Kidney (tissue), 14 donors: ENCODE results near the gene MYBPHL. TPM values are rescaled to one million over a fixed set of nuclear protein-coding genes. Genes with fewer than 3 reads are reported as not detected.

ENCODE experiments used
- DNase-seq, 5 donors: peaks; one replicate each; pipeline ENCODE4 v3.0.0-alpha.2; 2013 to 2020
- FAIRE-seq: peaks from 2 replicates; lab custom pipeline; 2012; peaks lifted over from hg19 to GRCh38; lab: Jason Lieb, UNC
- H3K27ac ChIP-seq, 2 donors: one replicate each; pipeline ENCODE4 v1.7.0; 2013; ENCODE audit warnings: low read depth in 2 of 2, low read length in 2 of 2, inconsistent platforms in 1 of 2
- H3K27me3 ChIP-seq: one replicate; pipeline ENCODE4 v1.7.1; 2013; ENCODE audit warnings: low read length, inconsistent platforms; ENCODE audit not compliant: control insufficient read depth, insufficient read depth
- H3K36me3 ChIP-seq, 3 donors: one replicate each; pipeline versions ENCODE4 v1.7.0 to v1.7.1; 2013; ENCODE audit warnings: low read length in 3 of 3, control low read depth in 1 of 3, inconsistent platforms in 1 of 3; ENCODE audit not compliant: insufficient read depth in 3 of 3, control insufficient read depth in 2 of 3
- H3K4me1 ChIP-seq, 3 donors: one replicate each; pipeline versions ENCODE4 v1.7.0 to v1.7.1; 2013; ENCODE audit warnings: low read length in 3 of 3, inconsistent platforms in 1 of 3, low read depth in 1 of 3; ENCODE audit not compliant: control insufficient read depth in 2 of 3, insufficient read depth in 2 of 3
- H3K4me3 ChIP-seq, 3 donors: one replicate each; pipeline versions ENCODE4 v1.7.0 to v1.8.1; 2013; ENCODE audit warnings: low read length in 3 of 3, control low read depth in 1 of 3, inconsistent platforms in 1 of 3
- H3K9ac ChIP-seq, 3 donors: one replicate each; pipeline versions ENCODE4 v1.7.0 to v1.7.1; 2013; ENCODE audit warnings: low read length in 3 of 3, control low read depth in 1 of 3, inconsistent platforms in 1 of 3
- H3K9me3 ChIP-seq, 3 donors: one replicate each; pipeline versions ENCODE4 v1.7.0 to v1.7.1; 2013; ENCODE audit warnings: low read length in 3 of 3, control low read depth in 1 of 3, inconsistent platforms in 1 of 3; ENCODE audit not compliant: control insufficient read depth in 2 of 3, insufficient read depth in 1 of 3
- intact Hi-C: fragments of 100-400 bp; cut with DNase I; formaldehyde crosslinking; loops from one replicate; pipeline ENCODE4 v1.11.1; 2022
- polyA plus RNA-seq: library from polyadenylated mRNA; stranded (reverse); fragments of 350-450 nt; fragmentation: Illumina TruSeq; extraction: RNeasy Lipid Tissue Mini Kit (QIAGEN cat#74804); gene quantifications from one replicate; pipeline ENCODE4 v1.2.3, GENCODE V29; 2014; ENCODE audit warnings: low read depth, low replicate concordance; ENCODE audit not compliant: insufficient read depth
- total RNA-seq: library from RNA; stranded (reverse); fragmentation: NEBNext Ultra II Directional; extraction: Animal tissue kit (Norgen Biotek cat#: 25700); gene quantifications from one replicate; pipeline ENCODE4 v1.2.1, GENCODE V29; 2021
- TF ChIP-seq, protein P1 (sequence below): IDR thresholded peaks from 3 replicates; pipeline ENCODE4 v1.5.1; 2012; ENCODE audit warnings: mild to moderate bottlenecking, moderate library complexity, borderline replicate concordance; ENCODE audit not compliant: insufficient read depth; ENCODE audit errors: extremely low read depth
- donor health status: control.
- donor health status: control.
- donor health status: control.
- donor health status: control.
- donor health status: control.
- donor health status: DM: yes; HTN: yes; CAD: no.
- donor health status: Normal renal cell carcinoma (clear cell type).

Gene MYBPHL
- total and polyA plus RNA-seq, 2 donors from 2014 or later: 0.19 TPM; not detected in 1

- FAIRE-seq (no peak), DNase-seq (peak in 1 of 5 donors; percentile 39)
- Histone ChIP-seq H3K27me3 (no peaks in the 10 kb centered on the region), H3K36me3 (no peaks in the 10 kb centered on the region), H3K9ac (peak overlapping the region; percentile 61 to 94 (median 63)), H3K4me1 (peaks cover 0 to 9% (median 6%) of the 10 kb centered on the region in 3 donors), H3K9me3 (no peaks in the 10 kb centered on the region), H3K27ac (peak overlapping the region; percentile 77 to 93), H3K4me3 (peak overlapping the region; percentile 69 to 89 (median 86))
- intact Hi-C loops: no loop called here
- TF ChIP-seq, protein P1, sequence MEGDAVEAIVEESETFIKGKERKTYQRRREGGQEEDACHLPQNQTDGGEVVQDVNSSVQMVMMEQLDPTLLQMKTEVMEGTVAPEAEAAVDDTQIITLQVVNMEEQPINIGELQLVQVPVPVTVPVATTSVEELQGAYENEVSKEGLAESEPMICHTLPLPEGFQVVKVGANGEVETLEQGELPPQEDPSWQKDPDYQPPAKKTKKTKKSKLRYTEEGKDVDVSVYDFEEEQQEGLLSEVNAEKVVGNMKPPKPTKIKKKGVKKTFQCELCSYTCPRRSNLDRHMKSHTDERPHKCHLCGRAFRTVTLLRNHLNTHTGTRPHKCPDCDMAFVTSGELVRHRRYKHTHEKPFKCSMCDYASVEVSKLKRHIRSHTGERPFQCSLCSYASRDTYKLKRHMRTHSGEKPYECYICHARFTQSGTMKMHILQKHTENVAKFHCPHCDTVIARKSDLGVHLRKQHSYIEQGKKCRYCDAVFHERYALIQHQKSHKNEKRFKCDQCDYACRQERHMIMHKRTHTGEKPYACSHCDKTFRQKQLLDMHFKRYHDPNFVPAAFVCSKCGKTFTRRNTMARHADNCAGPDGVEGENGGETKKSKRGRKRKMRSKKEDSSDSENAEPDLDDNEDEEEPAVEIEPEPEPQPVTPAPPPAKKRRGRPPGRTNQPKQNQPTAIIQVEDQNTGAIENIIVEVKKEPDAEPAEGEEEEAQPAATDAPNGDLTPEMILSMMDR: no peak
Measured at GRCh38 chr1:109283748-109284600, 22.8 kb downstream of the MYBPHL start.

DNA sequence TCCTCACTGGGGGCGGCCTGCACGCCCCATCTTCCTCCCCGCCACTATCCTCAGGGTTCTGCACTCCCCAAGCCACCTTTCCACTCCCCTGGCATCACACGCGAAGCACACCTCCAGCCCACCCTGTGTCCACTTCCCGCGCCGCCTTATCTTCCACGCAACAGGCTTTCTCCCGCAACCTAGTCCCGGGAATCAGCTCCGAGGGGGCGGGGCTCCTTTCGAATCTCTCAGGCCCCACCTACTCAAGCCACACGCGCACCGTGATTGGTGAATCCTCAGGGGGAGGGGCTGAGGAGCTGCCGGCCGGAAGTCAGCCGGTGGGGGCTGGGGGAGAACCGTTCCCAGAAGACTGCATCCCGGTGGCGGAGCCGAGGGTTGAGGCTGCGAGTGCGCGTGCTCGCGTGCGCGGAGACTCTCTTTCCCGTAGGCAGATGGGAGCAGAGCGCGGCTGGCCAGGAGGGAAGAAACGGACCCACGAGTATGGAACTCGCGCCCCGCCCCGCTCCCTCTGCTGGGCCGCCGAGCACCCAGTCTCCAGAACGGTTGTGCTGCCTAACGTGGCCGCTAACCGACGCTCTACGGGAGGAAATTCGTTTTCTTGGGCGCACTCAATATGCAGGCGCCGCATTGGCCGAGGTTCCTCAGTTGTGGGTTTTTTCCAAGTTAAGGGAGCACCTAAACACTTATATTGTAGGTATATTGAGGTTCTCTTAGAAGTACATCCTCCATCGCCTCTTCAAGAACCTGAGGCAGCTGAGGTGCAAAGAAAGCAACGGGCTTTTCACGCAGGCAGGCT, 23.7 kb downstream of the MYBPHL start, which contains the start of gene PSRC1:
PSRC1 (minus strand) TSS at position 194 of the 796 bp plus-strand sequence.
- FAIRE-seq: peak; percentile 60

GRCh38 chr1:109282497-109282951, 24.3 kb downstream of the MYBPHL start:
- DNase-seq (no peak), FAIRE-seq (no peak)
- Histone ChIP-seq H3K27ac (no peak overlapping the region), H3K4me3 (peak overlapping the region; percentile 56 to 89 (median 89)), H3K4me1 (peaks cover 0 to 11% (median 10%) of the 10 kb centered on the region in 3 donors), H3K9ac (peak overlapping the region in 2 of 3 donors; percentile 61 to 91), H3K36me3 (no peaks in the 10 kb centered on the region), H3K27me3 (no peaks in the 10 kb centered on the region), H3K9me3 (no peaks in the 10 kb centered on the region)
- TF ChIP-seq, protein P1: no peak
- intact Hi-C loops: no loop called here

More for the DNA sequence above, 23.7 kb downstream of the MYBPHL start, which contains the start of gene PSRC1:
- Histone ChIP-seq H3K4me1 (peaks cover 0 to 9% (median 6%) of the 10 kb centered on the region in 3 donors), H3K36me3 (no peaks in the 10 kb centered on the region), H3K27ac (peak within 1 kb of the TSS; percentile 77 to 93), H3K9ac (peak within 1 kb of the TSS; percentile 63 to 94 (median 91)), H3K4me3 (peak within 1 kb of the TSS; percentile 86 to 89 (median 89)), H3K9me3 (no peaks in the 10 kb centered on the region), H3K27me3 (no peaks in the 10 kb centered on the region)
- DNase-seq: peak; percentile 97 to 98 (median 98)
- intact Hi-C loops: no loop called here
- TF ChIP-seq, protein P1: peak; percentile 46
